HUDEP-2 (cell line): ENCODE data around the gene SEBOX.

ENCODE experiments used
- DNase-seq, 76 experiments: peaks; one replicate each; lab custom pipeline; 2025; ENCODE audit not compliant: unreplicated experiment in 76 of 76; lab: John Stamatoyannopoulos, UW

SEBOX gene

GRCh38 chr17:28364665-28365363, at the start of gene SEBOX:
TSS of gene SEBOX (minus strand) at chr17:28365199. CDS start at chr17:28365151, 48 bp downstream.
- DNase-seq = no peak

- no peak for DNase-seq
These were observed 48.8 kb upstream of the SEBOX start for GRCh38 chr17:28413804-28414203.

GRCh38 chr17:28412099-28412498, 47.1 kb upstream of the SEBOX start:
- no peak for DNase-seq

- no peak for DNase-seq
These were observed 42.9 kb upstream of the SEBOX start for GRCh38 chr17:28407974-28408306.

GRCh38 chr17:28407130-28407973, 42.4 kb upstream of the SEBOX start:
- DNase-seq = no peak

GRCh38 chr17:28406473-28406814, 41.4 kb upstream of the SEBOX start:
- DNase-seq = no peak

GRCh38 chr17:28405632-28406472, 40.9 kb upstream of the SEBOX start, which contains the start of gene SLC46A1:
TSS of gene SLC46A1 (minus strand) at chr17:28406212. CDS start at chr17:28406114, 98 bp downstream.
- DNase-seq = peak in 15 of 76 experiments; percentile 1 to 30 (median 20)

- DNase-seq = no peak
These were observed 40.0 kb upstream of the SEBOX start for GRCh38 chr17:28404812-28405570.

GRCh38 chr17:28404461-28404811, 39.4 kb upstream of the SEBOX start:
- DNase-seq = no peak

GRCh38 chr17:28404007-28404406, 39.0 kb upstream of the SEBOX start:
- no peak for DNase-seq

GRCh38 chr17:28402844-28403243, 37.8 kb upstream of the SEBOX start:
- no peak for DNase-seq

GRCh38 chr17:28402224-28402630, 37.2 kb upstream of the SEBOX start:
- DNase-seq = no peak

GRCh38 chr17:28399808-28400207, 34.8 kb upstream of the SEBOX start:
- DNase-seq = no peak

GRCh38 chr17:28398280-28398981, 33.4 kb upstream of the SEBOX start:
- DNase-seq = no peak

GRCh38 chr17:28397687-28398279, 32.8 kb upstream of the SEBOX start:
- DNase-seq = no peak

- no peak for DNase-seq
These were observed 32.3 kb upstream of the SEBOX start for GRCh38 chr17:28397275-28397674.

- DNase-seq = no peak
These were observed 31.7 kb upstream of the SEBOX start for GRCh38 chr17:28396635-28397239.

- DNase-seq = no peak
These were observed 31.0 kb upstream of the SEBOX start for GRCh38 chr17:28395968-28396367.

GRCh38 chr17:28395426-28395825, 30.4 kb upstream of the SEBOX start:
- DNase-seq = no peak
